HG03139 (cell line): ENCODE measurements around the gene UBA6.
"Not testable (repeated sequence)": the region's sequence is repeated elsewhere in the genome, so short reads cannot be mapped to it uniquely, and the experiment has no call there.

Source experiments
- ATAC-seq: cut with Tn5 transposase; IDR thresholded peaks from one replicate; pipeline ENCODE4 v1.9.1; 2021; ENCODE audit not compliant: unreplicated experiment

UBA6 gene

GRCh38 chr4:67674098-67674497 lies 26.9 kb downstream of the UBA6 start:
- no peak for ATAC-seq

- ATAC-seq = no peak
Observed at GRCh38 chr4:67668315-67668714, 32.6 kb downstream of the UBA6 start.

DNA sequence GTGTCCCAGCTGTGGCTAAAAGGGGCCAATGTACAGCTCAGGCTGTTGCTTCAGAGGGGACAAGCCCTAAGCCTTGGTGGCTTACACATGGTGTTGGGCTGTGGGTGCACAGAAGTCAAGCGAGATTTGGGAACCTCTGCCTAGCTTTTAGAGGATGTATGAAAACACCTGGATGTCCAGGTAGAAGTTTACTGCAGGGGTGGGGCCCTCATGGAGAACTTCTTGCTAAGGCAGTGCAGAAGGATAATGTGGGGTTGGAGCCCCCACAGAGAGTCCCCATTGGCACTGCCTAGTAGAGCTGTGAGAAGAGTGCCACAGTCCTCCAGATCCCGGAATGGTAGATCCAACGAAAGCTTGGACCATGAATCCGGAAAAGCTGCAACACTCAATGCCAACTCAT lies 40.5 kb downstream of the UBA6 start:
- ATAC-seq = no peak

GRCh38 chr4:67659065-67659464 lies 41.9 kb downstream of the UBA6 start:
- ATAC-seq = no peak

- no peak for ATAC-seq
Observed at GRCh38 chr4:67658302-67658701, 42.7 kb downstream of the UBA6 start.

- no peak for ATAC-seq
Observed at GRCh38 chr4:67651536-67651935, 49.4 kb downstream of the UBA6 start.

DNA sequence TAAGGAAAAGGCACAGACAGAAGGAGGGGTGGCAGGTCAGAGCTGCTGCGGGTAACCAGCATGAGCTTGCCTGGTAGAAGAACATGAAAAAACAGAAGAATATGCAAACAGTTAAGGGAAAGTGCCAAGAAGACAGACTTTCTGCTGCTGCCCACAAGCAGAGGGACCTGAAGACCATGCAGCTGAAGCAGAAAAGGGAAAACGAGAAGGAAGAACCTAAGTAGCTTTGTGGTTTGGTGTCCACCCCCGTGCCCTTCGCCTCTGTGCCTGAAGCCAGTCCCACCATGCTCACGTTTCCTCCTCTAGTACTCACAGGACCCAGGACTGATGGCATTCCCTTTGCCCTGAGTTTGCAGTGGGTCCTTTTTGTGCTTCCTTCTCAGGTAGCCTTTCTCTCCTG lies 62.8 kb downstream of the UBA6 start:
- ATAC-seq = no peak

DNA sequence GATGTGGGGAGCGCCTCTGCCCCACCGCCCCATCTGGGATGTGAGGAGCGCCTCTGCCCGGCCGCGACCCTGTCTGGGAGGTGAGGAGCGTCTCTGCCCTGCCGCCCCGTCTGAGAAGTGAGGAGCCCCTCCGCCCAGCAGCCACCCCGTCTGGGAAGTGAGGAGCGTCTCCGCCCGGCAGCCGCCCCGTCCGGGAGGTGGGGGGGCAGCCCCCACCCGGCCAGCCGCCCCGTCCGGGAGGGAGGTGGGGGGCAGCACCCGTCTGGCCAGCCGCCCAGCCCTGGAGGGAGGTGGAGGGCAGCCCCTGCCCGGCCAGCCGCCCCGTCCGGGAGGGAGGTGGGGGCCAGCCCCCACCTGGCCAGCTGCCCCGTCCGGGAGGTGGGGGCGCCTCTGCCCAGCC lies 64.0 kb downstream of the UBA6 start:
- not testable (repeated sequence) for ATAC-seq

- no peak for ATAC-seq
Observed at GRCh38 chr4:67635331-67635730, 65.6 kb downstream of the UBA6 start.

DNA sequence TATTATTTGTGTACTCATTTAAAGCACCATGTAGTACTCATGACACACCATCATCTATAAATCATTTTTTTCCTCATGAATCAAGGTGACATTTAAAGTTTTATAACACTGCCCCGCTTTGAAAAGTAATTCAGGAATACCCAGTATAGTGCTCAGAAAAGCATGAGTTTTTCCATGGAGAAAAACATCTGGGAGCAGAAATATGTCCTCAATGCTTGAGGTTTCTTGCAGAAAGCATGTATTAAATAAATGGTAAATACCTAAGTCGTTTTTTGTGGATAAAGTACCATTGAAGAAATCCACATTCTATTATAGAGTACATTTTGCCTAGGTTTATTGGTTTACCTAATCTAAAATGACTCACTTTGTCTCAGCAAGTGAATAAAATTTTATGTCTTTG lies 66.2 kb downstream of the UBA6 start:
- no peak for ATAC-seq

DNA sequence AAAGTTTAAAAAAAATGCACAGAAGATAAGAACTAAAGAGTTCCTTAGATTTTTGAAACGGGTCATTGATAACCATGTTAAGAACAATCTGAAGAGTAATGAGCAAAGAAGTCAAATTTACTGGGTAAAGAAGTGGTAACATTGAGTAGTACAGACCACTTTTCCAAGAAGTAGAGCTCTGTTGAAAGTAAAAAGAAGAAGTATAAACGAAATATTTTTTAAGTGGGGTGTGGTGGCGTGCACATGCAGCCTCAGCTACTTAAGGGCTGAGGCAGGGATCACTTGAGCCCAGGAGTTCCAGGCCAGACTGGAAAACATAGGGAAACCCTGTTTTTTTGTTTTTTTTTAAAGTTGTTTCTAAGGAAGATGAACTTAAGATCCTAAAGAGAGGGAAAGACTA lies 68.5 kb downstream of the UBA6 start:
- ATAC-seq = no peak

DNA sequence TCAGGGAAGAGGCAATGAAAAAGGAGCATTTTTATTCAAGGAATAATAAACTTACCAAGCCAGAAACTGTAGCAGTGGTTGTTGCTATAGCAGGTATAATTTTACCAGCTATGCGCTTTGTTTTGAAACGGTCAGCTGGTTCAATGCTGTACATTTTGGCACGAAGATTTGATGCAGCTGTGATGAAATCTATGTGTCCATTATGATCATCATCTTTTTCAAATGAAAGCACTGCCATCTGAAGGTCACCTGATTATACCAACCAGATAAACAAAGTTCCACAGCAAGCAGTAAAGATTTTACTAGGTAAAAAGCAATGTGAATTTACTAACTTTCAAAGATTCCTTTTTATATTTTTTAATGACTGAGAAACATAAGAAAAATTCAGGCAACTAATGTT lies 76.0 kb downstream of the UBA6 start:
- ATAC-seq = no peak

- ATAC-seq = no peak
Observed at GRCh38 chr4:67616478-67616877, 84.5 kb downstream of the UBA6 start.

GRCh38 chr4:67615119-67615518 lies 85.8 kb downstream of the UBA6 start:
- ATAC-seq = no peak

DNA sequence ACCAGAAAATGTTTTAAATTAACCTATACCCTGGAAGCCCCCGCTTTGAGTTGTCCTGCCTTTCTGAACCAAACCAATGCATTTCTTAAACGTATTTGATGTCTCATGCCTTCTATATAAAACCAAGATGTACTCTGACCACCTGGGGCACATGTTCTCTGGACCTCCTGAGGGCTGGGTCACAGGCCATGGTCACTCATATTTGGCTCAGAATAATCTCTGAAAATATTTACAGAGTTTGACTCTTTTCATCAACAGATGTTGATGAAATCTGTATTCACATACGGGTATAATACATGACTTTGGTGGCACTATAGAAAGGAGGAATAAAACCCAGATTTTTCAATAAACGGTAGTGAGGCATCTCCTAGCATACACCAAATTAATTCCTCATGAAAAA lies 86.8 kb downstream of the UBA6 start:
- ATAC-seq = no peak

DNA sequence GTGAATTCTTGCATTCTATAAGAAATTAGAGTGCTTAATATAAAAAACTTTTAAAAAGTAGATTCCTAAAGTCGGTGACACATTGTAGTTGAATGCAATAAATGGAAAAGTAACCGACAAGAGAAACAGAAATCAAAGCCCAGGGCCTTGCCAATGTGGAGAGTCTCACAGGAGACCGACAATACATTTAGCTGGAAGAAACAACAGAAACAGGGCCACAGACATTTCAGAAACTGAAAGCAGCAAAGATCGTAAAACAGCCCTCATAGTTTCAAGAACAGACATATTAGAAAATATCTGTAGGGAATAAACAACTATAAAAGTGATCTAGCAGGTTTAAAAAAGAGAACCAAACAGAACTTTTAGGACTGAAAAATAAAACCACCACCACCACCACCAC lies 92.9 kb downstream of the UBA6 start:
- no peak for ATAC-seq

- ATAC-seq = no peak
Observed at GRCh38 chr4:67604749-67605148, 96.2 kb downstream of the UBA6 start.

DNA sequence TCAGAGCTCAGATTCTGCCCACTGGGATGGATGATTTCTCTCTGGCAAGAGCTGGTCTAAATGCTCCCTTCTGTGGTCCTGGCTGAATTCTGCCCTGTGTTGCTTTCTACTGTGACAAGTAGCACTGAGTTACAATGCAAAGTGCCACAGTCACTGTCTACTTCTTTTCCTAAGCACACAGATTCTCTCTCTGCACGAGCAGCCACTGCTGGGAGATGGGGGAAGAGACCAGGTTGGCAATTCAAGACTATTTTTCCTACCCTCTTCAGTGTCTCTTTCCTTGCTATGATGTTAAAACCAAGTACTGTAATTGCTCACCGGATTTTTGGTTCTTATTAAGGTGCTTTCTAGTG lies 97.0 kb downstream of the UBA6 start:
- ATAC-seq = no peak

DNA sequence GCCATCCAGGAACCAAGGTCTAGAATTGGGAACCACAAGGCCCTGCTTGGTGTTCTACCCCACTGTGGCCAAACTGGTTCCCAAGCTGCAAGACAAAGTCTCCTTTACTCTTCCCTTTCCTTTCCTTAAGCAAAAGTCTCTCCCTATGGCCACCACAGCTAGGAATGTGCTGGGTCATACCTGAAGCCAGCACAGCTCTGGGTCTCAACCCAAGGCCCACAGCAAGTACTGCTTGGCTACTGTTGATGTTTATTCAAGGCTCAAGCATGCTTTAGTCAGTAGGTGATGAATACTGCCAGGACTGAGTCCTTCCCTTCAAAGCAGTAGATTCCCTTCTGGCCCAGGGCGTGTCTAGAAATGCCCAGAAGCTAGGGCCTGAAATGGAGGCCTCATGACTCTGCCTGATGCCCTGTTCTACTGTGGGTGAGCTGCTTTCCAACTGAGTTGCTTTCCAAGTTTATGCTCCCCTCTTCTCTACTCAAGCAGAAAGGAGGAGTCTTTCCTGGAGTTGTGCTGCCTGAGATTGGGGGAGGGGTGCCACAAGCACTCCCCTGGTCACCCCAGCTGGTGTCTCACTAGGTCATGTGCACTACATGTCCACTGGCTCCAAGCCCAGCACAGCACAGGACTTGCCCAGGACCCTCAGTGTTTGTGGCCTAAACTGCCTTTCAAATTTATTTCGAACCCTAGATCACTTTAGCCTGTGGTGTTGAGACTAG lies 97.5 kb downstream of the UBA6 start:
- no peak for ATAC-seq

DNA sequence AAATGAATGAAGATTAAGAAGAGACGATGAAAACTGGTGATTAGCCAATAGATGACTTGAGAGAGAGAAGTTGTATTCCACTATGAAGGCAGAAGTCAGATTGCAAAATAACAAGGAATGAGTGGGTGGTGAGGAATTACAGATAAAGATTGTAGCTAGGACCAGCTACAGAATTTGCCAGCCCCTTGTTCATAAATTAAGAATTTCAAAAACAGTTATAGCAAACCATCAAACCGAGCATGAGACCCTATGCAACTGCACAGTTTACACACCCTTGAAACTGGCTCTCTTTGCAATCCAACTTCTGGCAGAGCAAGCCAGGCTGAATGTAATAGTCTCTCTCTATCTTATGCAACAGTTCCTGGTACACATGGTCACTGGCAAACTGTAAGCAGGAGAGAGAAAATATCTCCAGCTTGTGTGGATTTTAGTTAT lies 107.2 kb downstream of the UBA6 start:
- no peak for ATAC-seq

- ATAC-seq = no peak
Observed at GRCh38 chr4:67587156-67587555, 113.8 kb downstream of the UBA6 start.

DNA sequence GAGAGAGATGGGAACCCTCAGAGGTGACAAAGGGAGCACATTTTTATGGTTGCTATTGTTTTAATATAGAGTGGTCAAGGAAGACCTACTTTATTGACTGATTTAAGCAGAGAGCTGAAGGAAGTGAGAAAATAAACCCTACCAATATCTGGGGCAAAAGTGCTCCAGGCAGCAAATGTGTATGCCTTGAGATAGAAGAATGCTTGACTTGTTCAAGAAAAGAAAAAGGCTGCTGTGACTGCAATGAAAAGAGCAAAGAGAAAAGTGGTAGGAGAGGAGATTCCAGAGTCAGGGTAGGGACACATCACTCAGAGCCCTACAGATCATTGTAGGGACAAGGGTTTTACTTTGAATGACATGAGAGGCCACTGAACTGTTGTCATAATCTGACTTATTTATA lies 116.5 kb downstream of the UBA6 start:
- ATAC-seq = no peak

- ATAC-seq = no peak
Observed at GRCh38 chr4:67581913-67582312, 119.0 kb downstream of the UBA6 start.
